ENCODE results near the gene GABARAPL1.

- TF ChIP-seq CBX2 (IDR thresholded peaks at IDR 0.05; ENCODE audit: borderline replicate concordance, low read depth) = no peak
- TF ChIP-seq SMC3 (IDR thresholded peaks at IDR 0.05) = no peak
Observed at GRCh38 chr12:10251669-10252068, 39.0 kb downstream of the GABARAPL1 start.
